ENCODE measurements around the gene ZKSCAN3.
"Not testable (repeated sequence)": the region's sequence is repeated elsewhere in the genome, so short reads cannot be mapped to it uniquely, and the experiment has no call there.

The ZKSCAN3 gene

DNA sequence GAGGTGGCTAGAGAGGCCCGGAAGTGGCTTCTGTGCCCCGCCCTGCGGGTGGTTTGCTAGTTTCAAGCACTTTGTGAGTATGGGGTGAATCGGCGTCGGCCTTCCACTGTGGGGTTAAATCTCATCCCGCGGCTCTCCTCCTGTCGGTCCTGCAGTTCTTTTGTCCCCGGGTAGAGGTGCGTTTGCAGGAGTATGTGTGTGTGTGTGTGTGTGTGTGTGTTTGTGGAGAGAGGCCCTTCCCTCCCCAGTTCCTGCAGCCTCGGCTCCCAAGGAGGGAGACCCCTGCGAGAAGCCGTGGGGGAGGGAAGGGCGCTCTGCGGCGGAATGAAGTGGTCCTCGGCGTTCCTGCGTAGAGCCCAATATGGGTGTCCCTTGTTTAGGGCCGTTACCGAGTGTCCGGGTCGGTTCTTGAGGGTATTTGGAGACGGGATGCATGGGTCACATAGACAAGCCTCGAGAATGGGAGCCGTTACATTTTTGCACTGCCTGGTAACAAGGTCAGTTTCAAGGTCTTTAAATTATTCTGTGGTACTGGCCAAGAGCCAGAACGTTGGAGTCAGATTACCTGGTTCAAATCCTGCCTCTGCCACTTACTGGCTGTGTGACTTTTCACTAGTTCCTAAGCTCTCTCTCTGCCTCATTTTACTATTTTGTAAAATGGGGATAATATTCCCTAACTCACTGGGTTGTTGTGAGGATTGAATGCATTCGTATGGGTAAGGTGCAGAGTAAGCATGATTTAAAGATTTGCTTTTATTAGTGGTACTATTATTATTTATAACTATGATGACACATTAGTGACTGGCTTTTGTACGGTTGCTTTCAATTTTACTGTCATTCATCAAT, at the start of gene ZKSCAN3:
Gene ZKSCAN3 (plus strand): TSS at position 56 of the 846 bp plus-strand sequence. CDS start 9,640 bp downstream, outside the sequence.
- DNase-seq: peak; percentile 39

DNA sequence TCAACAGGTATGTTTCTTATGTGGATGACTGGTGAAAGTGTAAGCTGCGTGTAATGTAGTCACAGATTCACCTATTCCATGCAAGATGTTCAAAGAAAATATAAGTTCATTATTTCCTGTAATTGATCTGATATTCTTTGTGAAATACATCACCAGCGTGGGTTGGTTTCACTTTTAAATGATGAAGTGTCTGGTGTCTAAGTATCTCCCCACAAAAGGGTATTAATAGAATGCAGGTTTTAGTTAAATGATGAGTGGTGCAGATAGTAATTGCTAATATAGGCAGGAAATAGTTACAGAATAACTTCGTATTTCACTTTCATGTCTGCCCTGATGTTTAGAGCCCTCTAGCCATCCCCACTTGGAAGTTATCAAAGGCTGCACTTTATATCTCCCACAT, 46.2 kb upstream of the ZKSCAN3 start:
- no peak for DNase-seq

DNA sequence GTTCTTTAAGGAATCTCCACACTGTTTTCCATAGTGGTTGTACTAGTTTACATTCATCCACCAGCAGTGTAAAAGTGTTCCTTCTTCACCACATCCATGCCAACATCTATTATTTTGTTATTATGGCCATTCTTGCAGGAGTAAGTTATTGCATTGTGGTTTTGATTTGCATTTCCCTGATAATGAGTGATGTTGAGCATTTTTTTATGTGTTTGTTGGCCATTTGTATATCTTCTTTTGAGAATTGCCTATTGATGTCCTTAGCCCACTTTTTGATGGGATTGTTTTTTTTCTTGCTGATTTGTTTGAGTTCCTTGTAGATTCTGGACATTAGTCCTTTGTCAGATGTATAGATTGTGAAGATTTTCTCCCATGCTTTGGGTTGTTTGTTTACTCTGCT, 43.4 kb upstream of the ZKSCAN3 start:
- not testable (repeated sequence) for DNase-seq

DNA sequence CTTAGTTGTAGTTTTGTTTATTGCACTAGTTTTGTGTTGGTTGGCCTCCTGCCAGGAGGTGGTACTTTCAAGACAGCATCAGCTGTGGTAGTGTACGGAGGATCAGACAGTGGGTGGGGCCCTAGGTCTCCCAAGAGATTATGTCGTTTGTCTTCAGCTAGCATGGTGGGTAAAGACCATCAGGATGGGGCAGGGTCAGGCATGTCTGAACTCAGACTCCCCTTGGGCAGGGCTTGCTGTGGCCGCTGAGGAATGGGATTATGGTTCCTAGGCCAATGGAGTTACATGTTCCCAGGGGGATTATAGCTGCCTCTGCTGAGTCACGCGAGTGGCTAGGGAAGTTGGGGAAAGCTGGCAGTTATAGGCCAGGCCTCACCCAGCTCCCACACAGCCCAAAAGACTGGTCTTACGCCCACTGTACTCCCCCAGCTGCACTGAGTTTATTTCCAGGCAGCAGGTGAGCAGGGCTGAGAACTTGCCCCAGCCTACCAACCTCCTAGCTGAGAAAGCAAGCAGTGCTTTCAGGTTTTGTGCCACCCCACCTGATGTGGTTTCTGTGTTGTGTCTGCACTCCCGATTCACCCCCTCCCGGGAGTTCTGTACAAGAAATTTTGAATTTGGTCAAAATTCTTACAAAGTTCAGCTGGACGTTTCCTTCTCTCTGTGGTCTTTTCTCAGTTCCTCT, 38.5 kb upstream of the ZKSCAN3 start:
- DNase-seq: no peak

DNA sequence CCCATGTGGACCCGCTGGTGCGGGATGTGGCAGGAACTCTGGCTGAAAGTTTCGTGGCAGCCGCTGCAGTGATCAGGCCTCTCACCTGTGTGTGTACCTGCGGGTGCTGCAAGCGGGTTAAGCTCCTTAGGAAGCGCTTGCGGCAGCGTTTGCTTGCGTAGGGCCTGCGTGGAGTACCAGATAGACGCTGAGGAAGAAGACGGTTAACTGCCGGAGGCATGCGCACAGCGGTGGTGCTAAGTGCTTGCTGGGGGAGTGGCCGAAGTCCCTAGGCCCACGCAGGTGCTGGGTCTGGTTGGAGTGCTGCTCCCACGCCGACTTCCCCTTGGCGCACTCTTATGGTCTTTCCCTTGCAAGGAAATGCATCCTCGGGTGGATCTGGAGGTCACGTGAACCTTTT, 36.8 kb upstream of the ZKSCAN3 start:
- no peak for DNase-seq

DNA sequence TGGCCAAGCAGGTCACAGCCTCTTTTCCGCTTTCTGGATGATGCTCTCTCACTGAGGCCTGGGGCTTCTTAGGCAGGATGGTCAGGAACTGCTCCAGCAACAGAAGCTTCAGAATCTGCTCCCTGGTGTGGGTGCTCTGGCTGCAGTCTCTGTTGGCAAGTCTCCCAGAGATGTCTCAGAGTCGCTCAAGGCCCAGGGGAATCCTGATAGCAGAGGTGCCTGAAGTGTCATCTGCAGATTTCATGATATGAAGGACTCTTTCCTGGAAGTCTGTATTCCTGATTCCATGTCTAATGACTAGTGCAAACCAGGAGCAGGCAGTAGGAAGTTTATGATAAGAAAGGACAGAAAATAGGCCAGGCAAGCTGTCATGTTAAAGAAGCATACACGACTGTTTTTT, 34.1 kb upstream of the ZKSCAN3 start:
- DNase-seq: no peak

DNA sequence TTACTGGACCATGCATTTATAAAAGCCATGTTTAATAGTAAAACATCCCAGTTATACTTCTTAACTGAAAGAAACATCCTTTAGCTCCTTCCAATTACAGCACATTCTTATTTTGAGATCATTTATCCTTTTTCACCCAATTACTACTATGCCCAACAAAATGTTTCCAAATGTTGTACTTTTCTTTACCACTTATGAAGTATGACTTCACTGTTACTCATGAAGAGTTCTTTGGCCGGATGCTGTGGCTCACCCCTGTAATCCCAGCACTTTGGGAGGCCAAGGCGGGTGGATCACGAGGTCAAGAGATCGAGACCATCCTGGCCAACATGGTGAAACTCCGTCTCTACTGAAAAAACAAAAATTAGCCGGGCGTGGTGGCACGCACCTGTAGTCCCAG, 31.9 kb upstream of the ZKSCAN3 start:
- not testable (repeated sequence) for DNase-seq

DNA sequence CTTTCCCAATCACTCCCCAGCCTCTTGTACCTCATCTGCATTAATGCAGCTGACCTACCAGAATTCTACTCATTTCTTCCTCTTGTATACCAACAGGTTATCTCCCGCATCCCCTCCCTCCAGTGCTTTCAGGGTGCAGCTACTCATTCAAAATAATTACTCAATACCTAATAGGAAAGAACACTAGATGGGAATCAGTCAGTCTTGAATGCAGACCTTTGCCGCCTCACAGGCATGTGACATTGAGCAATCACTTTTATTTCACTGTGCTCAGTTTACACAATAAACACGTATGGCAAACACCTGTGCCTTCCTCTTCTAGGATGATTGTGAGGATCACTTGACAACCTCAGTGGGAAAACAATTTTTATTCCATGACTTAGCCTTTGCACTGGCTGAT, 27.1 kb upstream of the ZKSCAN3 start:
- no peak for DNase-seq

DNA sequence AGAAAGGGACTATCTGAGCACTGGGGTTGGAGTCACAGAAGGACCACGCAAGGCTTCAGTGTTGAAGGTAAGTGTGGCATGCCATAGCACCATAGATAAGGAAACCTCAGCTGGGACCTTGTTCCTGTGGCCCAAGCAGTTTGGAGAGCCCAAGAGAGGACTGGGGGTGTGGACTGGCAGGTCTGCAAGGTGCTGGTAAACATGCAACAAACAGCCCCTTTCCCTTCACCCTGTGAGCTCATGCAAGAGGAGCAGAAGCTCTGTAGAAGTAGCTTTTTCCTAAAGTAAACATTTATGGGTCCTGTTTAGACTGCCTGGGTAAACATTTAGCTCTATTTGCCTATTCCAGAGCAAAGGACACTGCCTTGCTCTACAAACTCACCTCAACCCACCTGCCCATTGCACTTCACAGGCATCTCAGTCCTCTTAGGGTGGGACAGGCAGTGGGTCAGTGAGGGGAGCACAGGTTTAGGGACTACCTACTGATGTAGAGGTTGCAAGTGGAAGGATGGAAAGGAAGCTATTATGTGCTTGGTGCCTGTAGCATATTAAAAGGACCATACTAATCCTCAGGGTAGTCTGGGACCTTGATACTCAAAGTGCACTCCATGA, 25.8 kb upstream of the ZKSCAN3 start:
- no peak for DNase-seq

DNA sequence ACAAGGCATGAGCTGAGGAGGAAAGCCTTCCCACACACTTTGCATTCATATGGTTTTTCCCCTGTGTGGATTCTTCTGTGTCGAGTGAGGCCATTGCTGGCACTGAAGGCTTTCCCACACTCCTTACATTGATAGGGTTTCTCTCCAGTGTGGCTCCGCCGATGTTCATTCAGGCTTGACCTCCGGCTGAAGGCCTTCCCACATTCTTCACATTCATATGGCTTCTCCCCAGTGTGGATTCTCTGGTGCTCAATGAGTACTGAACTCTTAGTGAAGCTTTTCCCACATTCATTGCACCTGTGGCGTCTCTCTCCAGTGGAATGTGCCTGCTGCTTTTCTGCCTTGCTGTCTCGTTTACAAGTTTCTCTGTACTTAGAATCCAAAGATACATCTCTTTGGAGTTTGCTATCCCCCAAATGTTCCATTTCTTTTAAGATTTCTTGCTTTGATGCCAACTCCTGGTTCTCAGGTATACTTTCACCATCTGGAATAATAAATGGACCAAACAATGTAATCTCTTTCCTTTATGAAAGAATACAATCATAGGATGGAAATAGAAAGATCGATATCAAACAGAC, 23.3 kb upstream of the ZKSCAN3 start:
- DNase-seq: no peak

DNA sequence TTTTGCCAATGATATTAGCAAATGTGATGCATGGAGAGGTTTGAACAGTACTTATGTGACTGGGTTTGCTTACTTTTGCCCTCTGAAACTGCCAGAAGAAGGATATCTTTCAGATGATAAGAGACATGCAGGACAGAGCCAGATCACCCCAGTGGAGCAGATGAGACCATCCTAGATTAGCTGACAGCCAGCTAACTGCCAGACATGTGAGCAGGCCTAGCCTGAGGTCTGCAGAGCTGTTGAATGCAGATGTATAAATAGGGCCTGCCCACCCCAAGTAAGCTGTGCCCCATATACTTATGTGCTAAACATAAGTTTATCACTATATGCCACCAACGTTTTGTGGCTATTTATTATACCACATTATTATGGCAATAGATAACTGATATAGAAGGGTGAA, 19.7 kb upstream of the ZKSCAN3 start:
- DNase-seq: no peak

DNA sequence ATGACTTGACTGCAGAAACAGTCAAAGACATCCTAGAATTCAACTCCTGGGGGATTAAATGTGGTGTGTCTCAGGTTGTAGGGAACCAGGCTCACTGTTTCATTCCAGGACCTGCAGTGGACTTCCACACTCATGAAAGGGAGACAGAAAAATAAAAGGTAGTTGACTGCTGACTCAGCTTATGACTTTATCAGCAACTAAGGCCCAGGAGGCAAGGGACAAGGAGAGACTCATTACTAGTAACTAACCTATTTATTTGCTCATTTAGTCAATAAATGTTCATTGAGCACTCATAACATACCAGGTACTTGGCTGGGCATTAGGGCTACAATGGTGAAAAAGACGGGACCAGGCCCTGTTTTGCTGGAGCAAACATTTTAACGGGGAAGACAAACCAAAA, 16.7 kb upstream of the ZKSCAN3 start:
- no peak for DNase-seq

DNA sequence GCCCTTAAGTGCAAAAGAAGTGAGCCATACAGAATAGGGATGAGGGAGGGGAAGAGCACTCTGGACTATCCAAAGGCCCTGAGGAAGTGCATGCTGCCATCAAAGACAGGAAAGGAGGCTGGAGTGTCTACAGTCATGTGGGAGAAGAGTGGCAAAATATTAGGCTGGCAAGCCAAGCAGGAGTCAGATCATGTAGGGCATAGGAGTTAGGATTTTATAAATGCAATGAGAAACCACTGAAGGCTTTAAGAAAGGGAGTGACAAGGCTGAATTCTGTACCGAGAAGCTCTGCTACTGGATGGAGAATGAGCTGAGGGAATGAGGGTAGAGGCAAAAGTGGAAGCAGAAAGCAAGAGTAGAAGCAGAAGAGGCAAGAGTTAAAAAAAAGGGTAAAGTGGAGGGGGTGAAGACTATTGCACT, 16.1 kb upstream of the ZKSCAN3 start:
- DNase-seq: no peak

DNA sequence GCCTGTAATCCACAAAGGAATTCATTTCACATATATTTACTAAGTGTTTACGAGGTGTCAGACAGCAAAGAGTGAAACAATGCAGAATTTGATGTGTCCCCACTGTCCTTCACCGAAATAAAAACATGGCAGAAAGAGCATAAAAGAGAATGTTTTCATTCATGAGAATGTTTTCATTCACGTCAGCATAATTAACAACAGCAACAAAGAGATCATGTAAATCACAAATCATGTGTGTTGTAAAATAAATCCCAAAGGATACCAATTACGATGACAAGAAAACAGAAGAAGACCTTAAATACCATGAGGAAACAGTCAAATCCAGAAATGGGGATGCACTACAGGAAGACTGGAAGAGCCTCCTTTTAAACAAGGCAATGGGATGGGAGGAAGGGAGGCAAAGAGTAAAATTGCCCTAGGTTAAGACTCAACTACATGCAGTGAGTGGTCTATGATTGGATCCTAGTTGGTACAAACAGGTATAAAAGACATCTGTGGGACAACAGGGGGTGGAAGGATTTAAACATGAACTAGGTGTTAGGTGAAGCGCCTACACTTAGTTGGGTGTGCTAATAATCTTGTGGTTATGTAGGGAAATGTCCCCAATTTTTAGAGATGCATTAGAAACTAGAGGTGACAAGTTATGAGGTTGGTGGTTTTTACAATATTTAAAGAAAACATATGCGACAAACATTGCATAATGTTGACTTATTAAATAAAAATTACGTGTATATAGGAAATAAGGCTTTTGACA, 15.3 kb upstream of the ZKSCAN3 start:
- DNase-seq: no peak

DNA sequence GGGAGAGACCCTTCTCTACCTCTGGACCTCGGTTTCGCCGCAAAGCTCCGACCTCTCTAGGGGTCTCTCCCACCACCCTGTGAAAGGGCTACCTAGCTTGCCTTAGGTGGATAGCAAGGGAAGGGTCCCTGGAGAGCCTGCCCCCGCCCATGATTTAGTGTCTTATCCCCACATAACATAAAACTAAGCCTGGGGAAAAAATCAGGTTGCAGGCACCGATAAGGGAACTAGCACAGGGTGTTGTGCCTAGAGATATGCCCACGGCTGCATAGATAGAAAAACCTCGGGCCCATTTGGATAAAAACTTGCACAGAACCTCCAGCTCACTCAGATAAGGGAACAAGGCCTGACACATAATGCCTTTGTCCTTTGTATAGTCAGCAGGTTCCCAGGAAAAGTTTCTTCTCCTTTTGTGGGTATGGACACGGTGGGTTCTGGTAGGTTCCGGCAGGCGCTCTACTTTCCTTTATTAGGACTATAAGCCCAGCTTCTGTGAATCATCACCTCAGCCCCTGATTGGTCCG, 14.6 kb upstream of the ZKSCAN3 start:
- no peak for DNase-seq

DNA sequence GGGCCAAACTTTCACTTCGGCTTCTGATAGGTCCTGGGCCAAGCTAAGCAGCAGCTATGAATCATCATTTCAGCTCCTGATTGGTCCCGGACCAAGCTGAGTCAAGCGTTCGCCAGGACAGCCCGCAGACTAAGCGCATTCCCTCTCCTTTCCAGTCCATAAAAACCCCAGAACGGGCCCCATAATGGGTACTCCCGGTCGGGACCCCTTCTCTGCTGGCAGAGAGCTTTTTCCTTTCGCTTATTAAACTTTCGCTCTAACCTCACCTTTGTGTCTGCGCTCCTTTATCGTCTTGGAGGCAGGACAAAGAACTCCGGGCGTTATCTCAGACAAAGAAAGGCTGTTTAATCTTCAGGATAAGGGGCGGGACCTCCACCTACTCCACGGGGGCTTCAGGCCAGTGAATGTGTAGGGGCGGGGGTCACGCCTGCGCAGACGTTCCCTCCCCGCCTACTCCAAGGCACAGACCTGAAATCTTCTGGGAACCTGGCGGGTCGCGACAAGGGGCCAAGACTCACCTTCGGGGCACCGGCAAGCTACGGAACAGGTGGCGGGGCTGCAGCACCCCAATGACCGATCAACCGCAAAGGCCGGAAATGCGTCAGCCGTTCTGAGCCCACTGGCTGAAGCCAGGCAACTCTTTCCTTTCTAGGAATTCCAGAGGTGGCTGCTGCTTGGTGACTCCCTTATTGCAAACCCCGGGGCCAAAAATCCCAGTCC, 14.0 kb upstream of the ZKSCAN3 start, which contains the start of gene ZSCAN31:
Gene ZSCAN31 (minus strand): TSS at position 585 of the 720 bp plus-strand sequence. CDS start 6,465 bp downstream, outside the sequence.
- DNase-seq: peak; percentile 97

DNA sequence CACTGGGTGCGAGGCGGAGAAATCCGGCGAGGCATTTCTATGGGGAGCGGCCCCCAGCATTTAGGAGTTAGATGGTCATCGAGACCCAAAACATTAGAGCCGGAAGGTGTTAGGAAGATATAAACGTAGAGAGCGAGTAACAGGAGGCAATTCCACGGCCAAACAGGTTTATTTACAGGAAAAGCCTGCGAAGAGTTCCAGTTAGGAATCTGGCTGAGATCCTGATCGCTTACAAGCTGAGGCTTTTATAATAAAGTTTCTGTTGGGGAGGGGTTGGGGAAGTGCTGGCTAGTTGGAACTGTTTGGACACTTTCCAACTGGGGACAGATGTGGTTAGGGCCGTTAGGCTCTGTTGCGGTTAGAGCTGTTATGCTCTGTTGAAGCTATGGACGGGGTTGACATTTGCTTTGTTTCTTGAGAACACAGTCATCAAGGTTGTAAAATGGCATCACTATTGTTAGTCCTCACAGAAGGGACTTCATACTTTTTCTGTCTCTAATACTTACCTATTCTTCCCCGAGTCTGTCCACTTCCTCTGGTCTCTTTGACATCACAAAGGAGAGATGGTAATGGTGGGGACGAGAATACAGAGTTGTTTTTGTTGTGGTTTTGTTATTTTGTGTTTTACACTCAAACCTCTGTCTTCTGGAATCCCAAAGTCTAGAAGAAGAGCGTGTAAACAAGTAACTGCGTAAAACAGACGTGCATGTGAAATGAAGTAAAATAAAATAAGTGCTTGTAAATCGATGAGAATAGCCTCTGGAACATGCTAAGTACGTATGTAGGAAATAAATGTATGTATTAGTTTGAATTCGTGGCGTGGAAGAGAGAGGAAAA, 13.2 kb upstream of the ZKSCAN3 start:
- no peak for DNase-seq

DNA sequence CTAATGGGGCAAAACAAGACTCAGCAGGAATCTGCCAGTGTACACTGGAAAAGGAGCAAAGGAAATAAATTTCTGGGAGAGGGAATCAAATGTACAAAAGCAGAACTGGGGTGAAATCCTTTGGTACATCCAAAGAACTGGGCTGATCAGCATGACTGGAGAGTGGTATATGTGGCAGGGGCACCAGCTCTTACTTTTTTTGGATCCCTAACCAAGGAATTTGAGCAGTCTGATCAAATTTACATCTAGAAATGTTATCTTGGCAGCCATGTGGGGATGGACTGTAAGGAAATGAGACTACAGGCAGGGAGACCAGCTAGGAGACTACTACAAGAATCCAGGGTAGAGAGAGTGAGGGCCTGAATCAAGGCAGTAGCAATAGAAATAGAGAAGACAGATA, 12.6 kb upstream of the ZKSCAN3 start:
- DNase-seq: no peak

DNA sequence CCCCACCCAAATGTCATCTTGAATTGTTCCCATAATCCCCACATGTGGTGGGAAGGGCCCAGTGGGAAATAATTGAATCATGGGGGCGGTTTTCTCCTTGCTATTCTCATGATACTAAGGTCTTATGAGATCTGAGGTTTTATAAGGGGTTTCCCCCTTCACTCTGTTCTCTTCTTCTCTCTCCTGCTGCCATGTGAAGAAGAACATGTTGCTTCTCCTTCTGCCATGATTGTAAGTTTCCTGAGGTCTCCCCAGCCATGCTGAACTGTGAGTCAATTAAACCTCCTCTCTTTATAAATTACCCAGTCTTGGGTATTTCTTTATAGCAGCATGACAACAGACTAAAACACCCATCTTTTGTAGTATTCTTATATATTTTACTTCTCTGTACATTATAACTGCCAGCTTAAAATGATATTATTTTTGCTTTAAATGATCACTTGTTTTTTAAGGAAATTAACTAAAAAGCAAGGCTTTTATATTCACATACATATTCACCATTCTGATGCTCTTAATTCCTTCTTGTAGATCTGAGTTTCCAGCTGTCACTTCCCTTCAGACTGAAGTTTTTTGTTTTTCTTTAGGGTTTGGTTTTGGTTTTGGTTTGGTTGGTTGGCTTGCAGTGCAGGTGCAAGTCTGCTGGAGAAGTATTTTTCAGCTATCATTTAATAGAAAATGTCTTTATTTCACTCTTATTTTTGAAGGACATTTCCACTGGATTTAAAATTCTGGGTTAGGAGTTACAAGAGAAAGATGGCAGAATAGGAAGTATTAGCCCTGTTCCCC, 9.2 kb upstream of the ZKSCAN3 start:
- DNase-seq: no peak
